HG03097 (cell line): ENCODE data around the gene RALGPS1.
"Not testable (repeated sequence)": the region's sequence is repeated elsewhere in the genome, so short reads cannot be mapped to it uniquely, and the experiment has no call there.

Source experiments
- ATAC-seq: cut with Tn5 transposase; IDR thresholded peaks from one replicate; pipeline ENCODE4 v1.9.1; 2021; ENCODE audit not compliant: unreplicated experiment, low FRiP score

The RALGPS1 gene

DNA sequence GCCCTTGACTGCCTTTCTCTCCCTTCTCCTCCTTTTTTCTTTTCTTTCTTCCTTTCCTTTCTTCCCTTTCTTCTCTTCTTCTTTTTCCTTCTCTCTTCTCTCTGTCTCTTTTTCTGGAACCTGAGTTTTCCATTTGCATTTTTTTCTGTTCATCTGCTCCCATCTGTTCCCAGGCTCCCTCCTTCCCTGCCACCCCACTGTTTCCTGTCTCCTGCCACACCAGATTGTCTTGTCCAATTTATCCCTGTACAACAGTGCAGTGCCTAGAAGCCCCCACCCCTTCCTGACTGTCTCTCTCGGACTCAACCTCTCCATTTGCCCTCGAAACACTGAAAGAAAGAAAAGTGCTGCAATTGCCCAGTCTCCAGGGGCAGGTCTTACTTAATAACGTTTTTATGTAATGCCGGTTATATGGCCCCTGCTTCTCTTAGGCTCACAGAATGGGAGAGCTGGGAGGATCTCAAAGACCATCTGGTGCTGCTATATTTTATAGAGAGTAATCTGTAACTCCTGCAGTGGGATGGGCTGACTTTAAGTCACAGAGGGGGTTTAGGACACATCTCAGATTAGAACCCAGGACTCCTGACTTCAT lies 101.4 kb downstream of the RALGPS1 start:
- ATAC-seq: no peak

DNA sequence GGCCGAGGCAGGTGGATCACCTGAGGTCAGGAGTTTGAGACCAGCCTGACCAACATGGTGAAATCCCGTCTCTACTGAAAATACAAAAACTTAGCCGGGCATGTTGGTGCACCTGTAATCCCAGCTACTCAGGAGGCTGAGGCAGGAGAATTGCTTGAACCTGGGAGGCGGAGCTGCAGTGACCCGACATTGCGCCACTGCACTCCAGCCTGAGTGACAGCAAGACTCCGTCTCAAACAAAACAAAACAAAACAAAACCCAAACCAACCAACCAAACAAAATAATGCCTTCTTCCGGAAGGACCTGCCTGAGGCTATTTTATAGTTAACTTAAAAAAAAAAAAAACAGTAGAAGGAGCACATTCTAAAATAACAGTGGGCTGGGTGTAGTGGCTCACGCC lies 103.4 kb downstream of the RALGPS1 start:
- ATAC-seq: not testable (repeated sequence)

DNA sequence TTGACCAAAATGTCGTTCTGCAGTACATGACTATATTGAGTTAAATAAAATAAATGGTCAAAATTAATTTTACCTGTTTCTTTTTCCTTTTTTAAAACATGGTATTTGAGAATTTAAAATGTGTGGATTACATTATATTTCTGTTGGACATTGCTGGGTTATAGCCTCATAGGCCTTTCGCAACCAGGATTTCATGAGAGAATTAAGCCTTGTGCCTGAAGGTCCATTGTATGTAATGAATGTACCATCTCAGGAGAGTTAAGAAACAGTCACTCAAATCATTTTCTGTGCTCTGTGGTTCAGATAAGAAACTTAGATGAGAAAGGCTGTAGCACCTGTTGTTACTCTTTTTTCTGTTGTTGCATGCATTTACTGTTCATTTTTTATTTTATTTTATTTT lies 104.4 kb downstream of the RALGPS1 start:
- no peak for ATAC-seq

DNA sequence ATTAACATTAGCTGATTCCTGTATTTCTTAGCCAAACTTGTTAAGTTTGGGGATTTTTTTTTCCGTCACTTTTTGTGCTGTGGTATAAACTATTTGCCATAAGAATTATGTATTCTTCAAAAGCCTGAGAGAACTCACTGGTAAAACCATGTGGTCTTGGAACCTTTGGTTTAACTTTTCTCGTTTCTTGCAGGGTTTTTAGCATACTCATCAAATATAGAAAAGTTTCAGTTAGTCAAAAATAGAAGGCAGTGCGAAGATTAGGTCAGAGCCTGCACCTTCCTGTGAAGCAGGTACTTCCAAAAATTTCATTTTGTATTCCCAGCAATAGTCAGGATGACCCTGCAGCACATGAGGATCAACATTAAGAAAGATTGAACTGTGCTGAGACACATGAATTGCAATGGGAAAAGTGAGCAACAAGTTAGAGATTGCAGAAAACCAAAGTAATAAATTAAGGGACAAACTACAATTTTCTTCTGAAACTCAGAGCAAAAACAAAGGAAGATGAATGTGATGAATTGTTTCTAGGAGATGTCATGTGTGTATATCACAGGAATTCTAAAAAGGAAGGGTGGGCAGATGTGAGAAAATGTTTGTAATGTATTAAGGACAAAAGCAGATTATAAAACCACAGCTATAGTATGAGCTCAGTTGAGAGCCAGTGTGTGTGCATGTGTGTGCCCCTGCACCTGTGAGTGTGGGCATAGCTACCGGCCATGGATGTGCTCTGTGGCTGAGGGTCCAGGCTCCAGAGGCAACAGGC lies 105.6 kb downstream of the RALGPS1 start:
- ATAC-seq: no peak

DNA sequence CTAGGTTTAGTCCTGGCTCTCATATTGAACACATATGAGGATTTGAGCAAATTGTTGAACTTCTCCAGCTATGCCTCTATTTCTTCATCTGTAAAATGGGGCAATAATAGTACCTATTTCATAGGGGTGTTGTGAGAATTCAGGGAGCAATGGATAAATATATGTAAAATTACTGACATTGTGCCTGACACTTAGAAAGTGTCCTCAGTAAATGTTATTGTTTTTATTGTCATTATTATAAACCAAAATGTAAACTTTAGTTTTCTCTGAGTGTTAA lies 106.2 kb downstream of the RALGPS1 start:
- ATAC-seq: no peak

DNA sequence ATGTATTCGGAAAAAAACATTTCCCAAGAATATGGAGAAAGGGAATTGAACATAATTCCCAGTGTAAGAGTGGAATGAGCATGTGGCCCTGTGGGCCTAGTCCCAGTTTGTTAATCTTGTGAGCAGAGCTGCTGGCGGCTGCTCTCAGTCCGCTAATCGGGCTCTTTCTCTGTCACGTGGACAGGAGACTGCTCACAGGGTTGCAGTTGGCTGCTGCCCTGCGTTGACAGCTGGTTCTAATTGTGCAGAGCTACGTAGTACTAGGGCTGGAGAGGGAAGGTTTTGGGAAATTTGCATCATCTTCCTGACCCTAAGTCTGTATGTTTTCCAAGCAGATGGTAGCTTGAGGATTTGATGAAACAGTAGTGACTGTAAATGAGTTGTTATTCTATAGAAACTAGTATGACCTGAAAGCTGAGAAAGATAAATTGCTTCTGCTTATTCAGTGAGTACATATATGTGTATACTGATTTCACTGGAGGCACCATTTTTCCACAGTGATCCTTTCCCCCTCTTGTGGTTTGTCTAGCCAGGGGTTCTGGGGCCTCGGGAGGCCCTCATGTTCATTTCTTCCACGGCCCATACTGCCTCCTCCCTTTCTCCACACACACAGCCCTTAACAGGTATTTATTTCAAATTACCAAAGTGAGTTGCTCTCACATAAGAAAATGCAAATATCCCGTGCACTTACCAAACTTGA lies 107.2 kb downstream of the RALGPS1 start:
- ATAC-seq: no peak

DNA sequence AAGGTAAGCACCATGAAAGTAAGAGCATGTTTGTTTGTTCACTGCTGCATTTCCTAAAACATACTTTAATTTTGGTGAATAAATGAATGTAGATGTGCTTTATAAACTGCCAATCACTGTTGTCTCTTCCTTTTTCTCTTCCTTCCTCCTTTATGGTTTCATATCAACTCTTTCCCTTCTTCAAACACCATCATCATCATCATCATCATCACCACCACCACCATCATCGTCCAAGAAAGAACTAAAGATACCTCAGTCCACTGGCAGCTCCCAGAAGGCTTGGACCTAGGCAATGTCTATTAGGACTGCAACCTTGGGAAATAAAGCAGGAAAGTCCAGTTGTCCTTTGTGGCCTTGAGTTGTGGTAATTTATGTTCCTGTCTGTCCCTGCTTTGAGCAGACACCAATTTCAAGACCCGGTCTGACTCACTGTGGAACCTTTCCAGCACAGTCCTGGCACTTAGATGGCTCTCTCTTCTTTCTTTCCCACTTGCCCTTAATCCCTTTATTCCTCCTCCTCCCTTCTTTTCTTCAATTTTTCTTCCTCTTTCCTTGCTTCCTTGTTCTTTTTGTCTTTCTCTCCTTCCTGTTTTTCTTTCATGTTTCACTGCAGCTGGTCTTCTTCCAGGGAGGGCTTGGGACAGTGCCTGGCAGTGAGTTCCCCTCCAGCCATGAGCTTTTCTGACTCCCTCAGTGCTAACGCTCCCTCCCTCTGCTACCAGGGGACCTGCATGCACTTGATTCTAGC lies 108.5 kb downstream of the RALGPS1 start:
- no peak for ATAC-seq

DNA sequence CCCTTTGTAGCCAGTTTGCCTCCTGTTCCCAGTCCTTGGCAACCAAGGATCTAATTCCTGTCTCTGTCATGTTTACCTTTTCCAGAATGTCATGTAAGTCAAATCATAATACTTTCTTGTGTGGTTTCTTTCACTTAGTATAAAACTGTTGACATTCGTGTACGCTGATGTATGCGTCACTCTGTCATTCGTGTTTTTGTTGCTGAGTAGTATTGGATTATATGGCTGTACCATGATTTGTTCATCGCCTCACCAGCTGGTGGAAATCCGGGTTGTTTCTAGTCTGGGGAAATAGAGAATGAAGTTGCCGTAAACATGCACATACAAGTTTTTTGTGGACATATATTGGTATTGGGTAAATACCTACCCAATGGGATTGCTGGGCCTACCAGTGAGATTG lies 110.5 kb downstream of the RALGPS1 start:
- no peak for ATAC-seq

DNA sequence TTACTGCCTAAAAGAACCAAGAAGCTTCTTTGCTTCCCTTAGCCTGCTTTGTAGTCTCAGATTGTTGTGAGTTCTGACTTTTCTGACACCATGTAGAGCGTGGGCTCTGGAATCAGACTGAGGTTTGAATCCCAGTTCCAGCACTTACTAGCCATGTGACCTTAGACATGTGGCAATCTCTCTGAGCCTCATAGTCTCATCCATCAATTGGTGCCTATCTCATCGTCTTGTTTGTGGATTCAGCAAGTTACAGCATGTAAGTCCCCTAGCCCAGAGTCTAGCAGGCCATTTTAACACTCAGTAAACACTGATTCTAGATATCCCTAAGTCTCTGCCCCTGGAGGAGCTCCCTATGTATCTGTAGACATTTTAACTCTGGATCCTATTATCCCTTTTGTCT lies 113.1 kb downstream of the RALGPS1 start:
- ATAC-seq: no peak

DNA sequence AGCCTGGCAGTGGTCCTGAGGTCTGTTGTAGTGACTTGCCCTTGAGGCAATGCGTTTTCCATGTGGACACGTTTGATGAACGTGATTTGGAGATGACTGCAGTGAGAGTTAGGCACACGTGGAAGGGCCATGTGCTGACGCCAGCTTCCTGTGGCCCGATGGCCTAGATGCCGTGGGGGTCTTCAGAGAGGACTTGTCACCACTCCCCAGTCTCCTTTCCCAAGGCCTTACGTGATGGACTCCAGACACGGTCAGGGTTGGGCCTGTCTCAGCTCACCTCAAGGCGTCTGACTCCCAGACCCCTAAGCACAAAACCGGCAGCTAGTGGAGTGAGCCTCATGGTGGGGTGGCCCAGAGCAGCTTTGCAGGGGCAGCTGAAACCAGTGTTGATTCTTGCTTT lies 115.0 kb downstream of the RALGPS1 start:
- no peak for ATAC-seq

DNA sequence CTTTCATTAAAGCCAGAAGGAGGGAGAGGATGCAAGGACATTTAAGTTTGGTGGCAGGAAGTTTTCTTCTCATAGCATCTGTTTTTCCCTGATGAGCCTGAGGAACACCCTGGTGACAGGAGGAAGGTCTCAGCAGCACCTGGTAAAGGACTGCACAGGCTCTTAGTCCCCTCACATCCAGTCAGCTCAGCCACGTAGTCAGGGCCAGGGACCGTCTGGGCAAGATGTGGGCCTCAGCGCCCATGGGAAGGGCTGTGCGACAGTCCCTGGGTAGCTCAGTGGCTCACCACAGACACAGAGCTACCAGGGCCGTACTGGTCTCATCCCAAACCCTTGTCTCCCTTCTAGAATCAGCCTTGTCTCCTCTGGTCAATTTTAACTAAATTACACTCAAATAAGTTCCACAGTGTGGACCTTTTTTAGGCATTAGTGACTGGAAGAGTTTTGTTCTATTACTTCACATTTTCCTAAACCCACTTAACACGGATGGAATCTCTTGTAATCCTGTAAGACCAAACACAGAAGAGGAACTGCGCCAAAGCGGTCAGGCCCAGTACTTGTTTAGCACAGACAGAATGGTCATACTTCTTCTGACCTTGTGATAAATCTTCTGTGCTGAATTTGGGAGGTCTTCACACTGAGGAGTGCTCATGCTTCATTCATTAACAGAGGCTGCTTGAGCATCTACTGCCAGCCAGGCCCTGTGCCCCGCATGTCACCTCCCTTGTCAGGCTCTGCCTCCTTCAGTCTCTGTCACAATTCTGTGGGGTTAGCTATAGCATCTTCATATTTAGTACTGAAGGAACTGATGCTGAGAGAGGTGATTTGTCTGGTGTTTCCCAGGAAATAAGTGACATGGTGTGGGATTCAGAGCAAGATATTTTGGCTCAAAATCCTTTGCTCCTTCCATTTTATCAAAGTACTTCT lies 116.5 kb downstream of the RALGPS1 start:
- no peak for ATAC-seq

DNA sequence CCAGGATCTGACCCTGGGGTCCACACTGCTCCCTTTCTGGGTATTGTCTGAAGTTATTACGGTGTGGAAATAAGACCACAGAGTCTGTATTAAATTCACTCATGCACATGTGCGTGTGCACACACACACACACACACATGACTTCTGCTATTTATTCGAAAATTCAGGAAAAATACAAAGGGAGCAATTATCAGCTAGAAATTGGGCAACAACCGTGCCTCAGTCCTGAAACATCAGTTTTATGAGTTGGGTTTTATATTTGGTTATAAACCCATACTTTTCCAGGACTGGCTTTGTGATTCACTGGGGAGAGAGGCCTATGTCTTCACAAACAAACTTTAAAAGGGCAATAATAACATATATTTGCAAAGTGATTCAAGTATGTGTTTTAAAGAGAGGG lies 117.7 kb downstream of the RALGPS1 start:
- no peak for ATAC-seq

DNA sequence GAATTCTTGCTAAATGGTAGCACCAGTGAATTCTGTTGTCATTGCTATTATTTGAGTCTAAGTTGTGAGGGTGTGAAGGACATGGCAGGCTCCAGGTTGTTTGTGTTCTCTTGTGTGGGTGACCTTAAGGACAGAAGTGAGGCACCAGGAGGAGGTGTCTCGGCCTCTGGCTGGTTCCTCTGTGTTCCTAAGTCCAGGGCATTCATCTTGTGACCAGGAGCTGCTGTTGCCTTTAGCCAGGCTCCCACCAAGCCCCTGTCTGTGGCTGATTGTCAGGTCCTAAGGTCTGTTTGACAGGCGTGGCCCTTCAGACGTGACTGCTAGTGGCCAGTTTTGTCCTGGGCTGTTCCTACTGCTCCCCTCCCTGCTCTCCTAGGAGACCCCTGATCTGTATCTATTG lies 118.5 kb downstream of the RALGPS1 start:
- no peak for ATAC-seq

DNA sequence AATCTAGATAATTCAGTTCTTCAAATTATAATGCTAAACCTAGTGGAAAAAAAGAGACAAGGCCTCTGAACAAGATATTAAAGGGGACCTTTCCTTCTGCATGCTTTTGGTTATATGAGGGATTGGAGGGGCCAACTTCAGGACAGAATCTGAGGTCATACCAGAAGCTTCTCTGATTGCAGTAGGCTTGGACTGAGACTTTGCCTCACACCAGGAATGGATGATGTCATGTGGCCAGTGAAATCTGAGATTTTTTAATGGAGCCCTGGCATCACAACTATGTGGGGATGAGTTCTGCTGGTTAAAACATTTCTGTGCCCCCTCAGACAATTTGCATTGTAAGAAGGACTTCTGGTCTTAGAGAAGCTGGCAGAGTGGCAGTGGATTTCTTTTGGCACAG lies 119.2 kb downstream of the RALGPS1 start:
- ATAC-seq: no peak

DNA sequence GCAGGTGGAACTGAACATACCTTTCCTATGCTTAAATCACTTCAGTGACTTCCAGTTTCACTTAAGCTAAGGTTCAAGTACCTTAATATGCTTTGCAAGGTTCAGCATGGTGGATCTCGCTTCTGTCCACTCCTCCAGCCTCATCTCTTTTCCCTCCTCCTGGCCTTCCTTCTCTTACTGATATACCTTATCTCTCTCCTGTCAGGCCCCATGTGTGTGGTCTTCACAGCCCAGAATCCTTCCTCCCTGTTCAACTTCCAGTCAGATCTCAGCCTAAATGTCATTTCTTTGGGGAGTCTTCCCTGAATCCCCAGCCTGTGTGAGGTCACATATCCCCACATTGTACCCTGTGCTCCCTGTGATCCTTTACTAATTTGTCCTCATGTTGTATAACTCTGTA lies 120.1 kb downstream of the RALGPS1 start:
- ATAC-seq: no peak

DNA sequence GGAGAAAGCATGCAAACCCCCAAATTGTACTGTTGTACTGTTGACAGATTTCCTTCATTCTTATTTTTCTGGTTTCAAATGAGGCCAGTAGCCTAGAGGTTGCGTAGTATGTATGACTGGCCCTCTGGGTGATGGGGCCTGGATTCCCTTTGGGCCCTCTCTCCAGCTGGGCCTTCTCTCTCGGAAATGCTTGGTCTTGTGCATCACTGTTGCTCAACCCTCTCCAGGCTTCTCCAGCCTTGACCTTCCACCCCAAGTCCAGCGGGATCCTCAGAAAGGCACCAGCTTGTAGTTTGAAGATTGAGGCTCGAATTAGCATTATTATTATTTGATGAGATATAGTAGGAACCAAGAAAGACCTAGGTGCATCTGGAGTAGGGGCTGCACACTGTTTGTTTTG lies 120.8 kb downstream of the RALGPS1 start:
- no peak for ATAC-seq

DNA sequence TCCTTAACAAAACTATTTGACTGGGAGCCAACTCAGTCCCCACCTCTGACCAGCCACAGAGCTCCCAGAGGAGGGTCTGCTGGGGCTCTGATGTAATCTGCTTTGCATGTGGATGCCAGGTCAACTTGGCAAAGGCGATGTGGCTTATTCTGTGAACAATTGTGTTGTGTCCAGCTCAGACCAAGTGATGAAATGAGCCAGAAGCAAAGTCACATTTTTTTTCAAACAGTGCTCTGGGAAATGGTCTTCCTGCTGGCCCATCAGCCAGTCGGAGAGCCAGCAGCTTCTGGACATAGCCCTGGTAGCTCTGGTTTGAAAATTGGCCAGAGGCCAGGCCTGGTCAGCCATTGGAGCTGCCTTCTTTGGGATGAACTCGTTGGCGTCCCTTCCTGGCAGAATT lies 121.4 kb downstream of the RALGPS1 start:
- no peak for ATAC-seq

DNA sequence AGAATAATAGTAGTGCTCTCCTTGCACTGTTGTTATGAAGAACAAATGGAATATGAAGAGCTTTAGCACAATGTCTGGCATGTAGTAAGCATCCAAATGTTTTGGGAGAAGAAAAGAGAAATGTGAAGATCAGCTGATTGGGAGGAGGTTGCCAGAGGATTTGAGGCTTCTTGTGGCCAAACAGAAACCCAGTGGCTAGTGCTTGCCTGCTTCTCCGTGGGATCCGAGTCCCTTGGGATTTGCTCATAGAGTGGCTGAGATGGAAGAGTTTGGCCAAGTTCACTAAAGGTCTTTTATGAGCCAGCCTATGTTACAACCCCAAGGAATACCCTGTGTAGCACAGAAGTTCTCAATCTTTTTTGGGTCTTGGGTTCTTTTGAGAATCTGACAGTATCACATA lies 121.9 kb downstream of the RALGPS1 start:
- ATAC-seq: no peak

DNA sequence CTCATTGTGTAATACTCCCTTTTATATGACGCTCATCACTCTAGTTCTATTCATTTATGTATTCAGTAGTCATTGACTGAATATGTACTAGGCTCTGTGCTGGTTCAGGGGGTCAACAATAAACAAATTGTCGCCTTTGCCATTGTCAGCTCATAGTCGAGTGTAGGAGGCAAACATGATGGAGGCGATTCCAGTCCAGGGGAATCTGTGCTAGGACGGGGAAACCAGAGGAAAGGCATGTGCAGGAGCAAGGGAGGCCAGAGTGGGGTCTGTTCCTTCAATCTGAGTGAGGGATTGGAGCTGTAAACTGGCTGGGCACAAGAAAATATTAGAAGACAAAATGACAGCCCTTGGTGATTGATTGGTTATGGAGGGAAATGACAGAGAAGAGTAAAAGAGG lies 123.9 kb downstream of the RALGPS1 start:
- no peak for ATAC-seq

DNA sequence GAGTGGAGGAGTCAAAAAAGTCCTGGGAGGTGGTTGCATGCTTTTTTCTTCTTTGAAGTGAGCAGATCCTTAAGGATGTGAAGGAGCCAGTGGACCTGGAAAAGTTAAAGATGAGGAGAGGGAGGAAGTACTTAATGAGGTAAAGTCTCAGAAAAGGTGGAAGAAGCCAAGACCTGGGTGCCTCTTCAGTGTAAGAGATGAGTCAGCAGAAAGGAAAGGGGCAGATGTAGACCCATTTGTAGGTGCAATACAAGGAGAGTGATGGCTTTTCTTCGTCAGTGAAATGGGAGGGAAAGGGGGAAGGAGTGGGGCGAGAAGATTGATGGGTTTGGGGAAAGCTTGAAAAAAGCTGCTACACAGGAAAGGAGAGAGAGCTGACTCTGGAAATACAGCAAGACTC lies 124.9 kb downstream of the RALGPS1 start:
- no peak for ATAC-seq
